Retinal pigment epithelial cell (primary cell): ENCODE measurements around the gene CHGA.

Experiments used
- DNase-seq: peaks from one replicate; pipeline ENCODE4 v3.0.0-alpha.2; 2010; ENCODE audit warnings: low read depth
- H3K4me3 ChIP-seq: 2 replicates; pipeline ENCODE4 v1.5.1; 2011; ENCODE audit warnings: mild to moderate bottlenecking, low read length, control low read depth, moderate library complexity
- TF ChIP-seq, protein P1 (sequence below): conservative IDR thresholded peaks from 2 replicates; pipeline ENCODE4 v1.5.1; 2011; ENCODE audit warnings: low read depth, low read length, control low read depth, inconsistent platforms

Gene CHGA

DNA sequence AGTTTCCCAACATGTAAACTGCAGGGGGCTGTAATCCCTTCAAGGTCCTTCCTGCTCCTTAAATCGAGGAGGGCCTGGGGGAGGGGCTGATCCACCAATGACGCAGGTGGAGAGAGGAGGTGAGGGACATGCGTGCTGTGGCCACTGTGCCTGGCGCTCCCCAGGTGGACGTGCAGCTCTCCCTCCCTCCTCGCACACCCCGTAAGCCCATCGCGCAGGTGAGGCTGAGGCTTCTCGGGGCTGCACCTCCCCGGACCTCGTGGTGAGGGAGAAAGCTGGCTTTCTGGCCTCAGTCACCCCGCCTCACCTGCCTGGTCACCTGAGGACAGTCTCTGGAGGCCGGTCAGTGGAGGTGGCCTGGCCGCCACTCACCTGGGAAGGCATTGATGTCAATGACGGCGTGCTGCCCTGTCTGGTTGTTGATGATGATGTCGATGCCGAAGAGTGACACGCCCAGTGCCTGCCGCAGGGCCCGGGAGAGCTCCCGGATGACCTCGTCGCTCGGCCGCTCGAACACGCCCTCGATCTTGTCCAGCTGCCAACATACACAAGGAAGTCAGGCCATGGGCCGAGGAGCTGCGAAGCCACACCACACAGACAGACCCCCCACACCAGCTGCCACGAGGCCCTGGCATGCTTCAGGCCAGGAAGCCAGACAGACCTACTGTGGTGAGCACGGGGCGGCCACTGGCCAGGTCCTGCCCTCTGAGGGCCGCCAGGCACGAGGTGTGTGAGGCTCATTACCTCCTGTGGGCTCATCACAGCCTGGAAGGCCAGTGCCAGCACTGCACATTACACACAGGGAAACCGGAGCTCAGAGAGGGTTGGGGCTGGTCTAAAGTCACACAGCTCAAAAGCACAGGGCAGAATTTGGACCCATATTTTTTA lies 23.3 kb downstream of the CHGA start:
- no peak for DNase-seq
- no peak overlapping the region for H3K4me3 ChIP-seq
- TF ChIP-seq, protein P1, sequence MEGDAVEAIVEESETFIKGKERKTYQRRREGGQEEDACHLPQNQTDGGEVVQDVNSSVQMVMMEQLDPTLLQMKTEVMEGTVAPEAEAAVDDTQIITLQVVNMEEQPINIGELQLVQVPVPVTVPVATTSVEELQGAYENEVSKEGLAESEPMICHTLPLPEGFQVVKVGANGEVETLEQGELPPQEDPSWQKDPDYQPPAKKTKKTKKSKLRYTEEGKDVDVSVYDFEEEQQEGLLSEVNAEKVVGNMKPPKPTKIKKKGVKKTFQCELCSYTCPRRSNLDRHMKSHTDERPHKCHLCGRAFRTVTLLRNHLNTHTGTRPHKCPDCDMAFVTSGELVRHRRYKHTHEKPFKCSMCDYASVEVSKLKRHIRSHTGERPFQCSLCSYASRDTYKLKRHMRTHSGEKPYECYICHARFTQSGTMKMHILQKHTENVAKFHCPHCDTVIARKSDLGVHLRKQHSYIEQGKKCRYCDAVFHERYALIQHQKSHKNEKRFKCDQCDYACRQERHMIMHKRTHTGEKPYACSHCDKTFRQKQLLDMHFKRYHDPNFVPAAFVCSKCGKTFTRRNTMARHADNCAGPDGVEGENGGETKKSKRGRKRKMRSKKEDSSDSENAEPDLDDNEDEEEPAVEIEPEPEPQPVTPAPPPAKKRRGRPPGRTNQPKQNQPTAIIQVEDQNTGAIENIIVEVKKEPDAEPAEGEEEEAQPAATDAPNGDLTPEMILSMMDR = no peak

GRCh38 chr14:92946847-92947545 lies 24.0 kb downstream of the CHGA start:
- TF ChIP-seq, protein P1 = no peak
- no peak overlapping the region for H3K4me3 ChIP-seq
- DNase-seq = no peak

DNA sequence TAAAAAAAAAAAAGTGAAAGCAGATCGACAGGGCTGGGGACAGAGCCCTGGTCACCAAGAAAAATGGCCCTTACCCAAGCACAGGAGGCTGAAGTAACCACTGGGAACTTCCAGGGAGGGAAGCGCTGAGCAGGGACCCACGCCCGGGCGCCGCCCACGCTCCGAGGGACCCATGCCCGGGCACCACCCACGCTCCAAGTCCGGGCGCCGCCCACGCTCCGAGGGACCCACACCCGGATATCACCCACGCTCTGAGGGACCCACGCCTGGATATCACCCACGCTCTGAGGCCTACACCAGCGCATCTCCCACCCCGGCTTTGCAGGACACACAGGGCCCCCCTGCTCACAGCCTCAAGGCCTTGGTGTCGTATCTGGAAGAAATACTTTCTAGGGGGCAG lies 25.7 kb downstream of the CHGA start:
- H3K4me3 ChIP-seq = no peak overlapping the region
- no peak for DNase-seq
- TF ChIP-seq, protein P1 = no peak

DNA sequence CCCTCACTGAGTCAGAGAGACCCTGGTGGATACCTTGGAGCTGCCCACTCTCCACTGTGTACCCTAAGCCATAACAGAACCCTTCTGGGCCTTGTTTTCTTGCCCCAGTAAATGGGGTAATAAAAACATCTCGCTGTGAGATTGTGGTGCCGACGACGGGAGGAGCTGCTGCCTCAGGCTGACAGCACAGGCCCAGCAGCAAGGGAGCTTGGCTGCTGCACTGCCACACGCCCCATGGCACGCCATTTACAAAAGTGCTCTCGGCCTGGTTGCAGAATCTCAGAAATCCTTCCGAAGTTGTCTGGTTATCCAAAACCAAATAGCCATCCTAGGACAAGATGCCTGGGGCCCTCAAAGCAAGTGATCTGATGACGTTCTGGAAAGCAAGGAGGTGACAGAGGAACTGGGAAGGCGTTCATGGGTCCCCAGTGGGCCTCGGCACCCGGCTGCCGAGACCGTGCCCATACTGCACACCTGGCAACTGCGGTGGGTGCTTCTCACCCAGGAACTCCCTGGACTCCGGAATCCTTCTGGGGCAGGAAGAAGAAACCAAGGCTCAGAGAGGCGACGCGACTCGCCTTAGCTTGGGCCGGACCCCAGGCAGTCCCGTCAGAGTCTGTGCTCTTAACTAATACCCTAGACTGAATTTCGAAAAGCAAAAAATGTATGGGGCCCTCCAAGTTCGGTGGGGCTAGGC lies 26.7 kb downstream of the CHGA start:
- no peak for DNase-seq
- TF ChIP-seq, protein P1 = no peak
- no peak overlapping the region for H3K4me3 ChIP-seq

- no peak for DNase-seq
- H3K4me3 ChIP-seq = no peak overlapping the region
- TF ChIP-seq, protein P1 = no peak
Measured at GRCh38 chr14:92950193-92950540, 27.2 kb downstream of the CHGA start.

GRCh38 chr14:92950773-92951172 lies 27.8 kb downstream of the CHGA start:
- no peak for DNase-seq
- H3K4me3 ChIP-seq = no peak overlapping the region
- TF ChIP-seq, protein P1 = no peak
